ENCODE measurements around the gene PDE6H.

GRCh38 chr12:15014708-15015107 lies 41.9 kb downstream of the PDE6H start:
- TF ChIP-seq POLR2AphosphoS5 (IDR thresholded peaks at IDR 0.05; ENCODE audit: low read depth, low read length) (no peak), POLR2A (IDR thresholded peaks at IDR 0.05; ENCODE audit: low read depth, low read length) (no peak), TAF1 (IDR thresholded peaks at IDR 0.05; ENCODE audit: low read depth, low read length) (no peak)
